ENCODE results near the gene DLGAP1.

Gene DLGAP1

GRCh38 chr18:3935305-3935704 is 519.8 kb downstream of the DLGAP1 start:
- DNase-seq (ENCODE audit: low read depth in 2 of 2), result no peak

DNA sequence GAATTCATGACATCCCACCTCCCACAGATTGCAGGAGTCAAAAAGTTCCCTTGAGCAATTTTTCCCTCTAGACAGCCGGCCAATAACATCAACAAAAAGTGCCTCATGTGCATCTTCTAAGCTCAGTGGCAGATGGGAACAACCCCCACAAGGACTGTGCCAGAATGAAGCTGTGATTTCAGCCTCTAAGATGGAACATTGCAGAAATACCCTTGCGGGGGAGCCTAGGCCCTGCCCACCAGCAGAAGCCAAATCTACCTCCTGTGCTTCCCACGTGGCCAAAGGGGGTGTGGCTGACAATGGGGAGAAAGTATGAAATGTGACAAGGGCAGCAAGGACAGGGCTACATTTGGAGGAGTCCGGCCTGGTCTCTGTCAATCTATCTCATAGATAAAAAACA is 522.8 kb downstream of the DLGAP1 start:
- no peak for DNase-seq (ENCODE audit: low read depth in 2 of 2)

DNA sequence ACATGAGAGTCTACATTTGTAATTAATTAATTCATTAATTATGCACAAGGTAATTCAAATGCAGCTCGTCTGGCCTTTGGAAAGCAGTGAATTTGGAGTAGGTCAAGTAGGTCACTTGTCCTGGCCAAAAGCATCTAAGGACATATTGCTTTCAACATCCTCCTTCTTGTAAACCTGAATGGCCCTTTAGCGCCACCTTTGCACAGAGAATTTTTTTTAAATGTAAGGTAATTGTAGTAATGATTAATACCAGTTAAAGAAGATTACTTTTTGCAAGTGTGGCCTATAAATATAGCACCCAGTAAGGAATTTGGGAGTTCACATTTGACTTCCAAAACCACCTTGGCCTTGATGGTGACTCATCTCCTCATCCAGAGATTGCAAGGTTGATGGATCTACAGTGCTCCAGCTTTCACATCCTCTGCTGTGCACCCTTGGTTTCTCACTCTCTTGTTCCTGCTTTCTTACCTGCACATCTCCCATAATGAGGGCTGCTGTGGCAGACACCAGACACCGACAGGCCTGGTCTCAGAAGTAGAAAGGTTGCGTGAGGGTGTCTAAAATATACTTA is 523.5 kb downstream of the DLGAP1 start:
- DNase-seq (ENCODE audit: low read depth in 2 of 2), result no peak

DNA sequence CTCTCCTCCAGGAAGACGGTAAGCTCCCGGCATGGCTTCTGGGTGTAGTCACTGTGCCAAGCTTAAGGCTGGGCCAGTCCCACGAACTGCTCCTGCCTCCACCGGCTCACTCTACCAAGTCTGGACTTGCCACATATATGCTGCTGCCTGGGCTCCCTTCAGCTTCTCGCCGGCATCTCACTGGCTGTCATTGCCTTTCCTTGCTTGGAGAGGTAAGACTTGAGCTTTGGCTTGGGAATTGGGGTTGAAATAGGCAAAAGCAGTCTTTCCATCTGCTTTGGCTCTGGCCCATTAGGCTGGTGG is 524.1 kb downstream of the DLGAP1 start:
- no peak for DNase-seq (ENCODE audit: low read depth in 2 of 2)

DNA sequence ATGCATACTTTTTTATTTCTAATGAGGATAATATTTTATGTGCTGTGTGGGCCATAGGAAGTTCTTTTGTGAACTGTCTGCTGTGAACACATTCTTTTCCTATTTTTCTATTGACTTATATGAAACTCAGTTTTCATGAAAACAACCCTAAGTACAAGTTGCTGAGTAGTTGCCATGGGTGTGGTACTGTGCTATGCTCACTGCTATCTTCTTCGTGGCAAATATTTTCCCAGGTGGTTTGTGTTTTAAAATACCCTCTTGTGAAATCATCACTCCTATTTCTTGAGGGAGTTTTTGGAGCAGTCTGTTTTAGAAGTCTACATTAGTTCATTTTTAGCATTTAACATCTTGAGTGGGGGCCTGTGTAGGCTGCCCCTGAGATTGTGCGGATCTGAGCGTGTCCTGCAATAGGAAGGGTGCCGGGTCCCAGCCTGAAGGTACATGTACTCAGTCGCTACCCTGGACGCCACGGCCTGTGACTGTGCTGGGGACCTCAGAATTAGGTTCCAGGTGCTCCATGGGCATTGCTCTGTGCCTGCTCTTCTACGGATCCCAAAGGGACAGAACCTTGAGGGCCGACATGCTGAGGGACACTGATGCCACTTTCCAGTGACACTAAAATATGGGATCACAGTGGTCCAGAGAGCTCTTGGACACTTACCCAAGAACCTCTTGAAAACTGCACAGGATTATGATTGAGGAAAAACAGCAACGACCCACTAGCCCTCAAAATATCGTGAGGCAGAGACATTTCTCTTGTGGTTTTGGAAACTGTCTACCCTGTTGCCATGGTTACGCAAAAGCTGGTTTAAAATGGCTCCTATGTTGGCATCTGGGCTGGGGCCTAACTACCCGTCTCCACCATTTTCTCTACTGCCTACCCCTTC is 524.7 kb downstream of the DLGAP1 start:
- DNase-seq (ENCODE audit: low read depth in 2 of 2), result no peak

- DNase-seq (ENCODE audit: low read depth in 2 of 2), result no peak
These were observed 530.7 kb downstream of the DLGAP1 start for GRCh38 chr18:3924455-3924854.

DNA sequence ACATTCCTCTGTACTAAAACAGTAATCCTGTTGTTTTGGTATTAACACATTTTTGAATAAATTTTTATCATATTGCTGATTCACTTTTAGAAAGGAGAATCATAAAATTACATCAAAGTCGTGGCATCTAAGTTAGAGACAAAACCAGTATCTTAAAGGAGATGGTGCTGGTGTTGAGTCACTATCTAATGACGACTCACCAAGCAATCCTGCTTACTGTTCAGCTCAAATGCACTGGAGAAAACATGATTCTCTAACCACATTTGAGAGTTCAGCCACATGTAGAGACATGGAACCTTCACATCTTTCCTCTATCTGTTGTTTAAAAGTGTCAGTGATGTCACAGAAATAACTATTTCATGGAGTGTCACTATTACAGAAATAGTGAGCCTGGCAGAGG is 531.4 kb downstream of the DLGAP1 start:
- DNase-seq (ENCODE audit: low read depth in 2 of 2), result no peak

DNA sequence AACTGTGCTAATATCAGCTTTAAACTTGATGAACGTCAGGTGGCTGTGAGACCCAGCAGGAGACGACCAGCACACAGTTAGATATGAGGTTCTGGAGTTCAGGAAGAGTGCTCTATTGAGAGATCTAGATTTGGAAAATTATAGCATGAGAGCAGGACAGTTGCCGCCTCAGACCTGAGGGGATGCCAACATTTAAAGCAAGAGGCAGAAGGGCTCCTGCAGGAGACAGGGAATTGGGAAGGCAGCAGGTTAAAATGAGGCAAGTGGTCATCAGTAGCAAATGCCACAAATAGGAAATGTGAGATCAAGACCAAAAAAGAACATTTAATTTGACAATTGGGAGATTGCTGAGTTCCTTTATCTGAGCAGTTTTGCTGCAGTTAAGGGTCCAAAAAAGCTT is 533.3 kb downstream of the DLGAP1 start:
- no peak for DNase-seq (ENCODE audit: low read depth in 2 of 2)

- no peak for DNase-seq (ENCODE audit: low read depth in 2 of 2)
These were observed 534.3 kb downstream of the DLGAP1 start for GRCh38 chr18:3920832-3921231.

DNA sequence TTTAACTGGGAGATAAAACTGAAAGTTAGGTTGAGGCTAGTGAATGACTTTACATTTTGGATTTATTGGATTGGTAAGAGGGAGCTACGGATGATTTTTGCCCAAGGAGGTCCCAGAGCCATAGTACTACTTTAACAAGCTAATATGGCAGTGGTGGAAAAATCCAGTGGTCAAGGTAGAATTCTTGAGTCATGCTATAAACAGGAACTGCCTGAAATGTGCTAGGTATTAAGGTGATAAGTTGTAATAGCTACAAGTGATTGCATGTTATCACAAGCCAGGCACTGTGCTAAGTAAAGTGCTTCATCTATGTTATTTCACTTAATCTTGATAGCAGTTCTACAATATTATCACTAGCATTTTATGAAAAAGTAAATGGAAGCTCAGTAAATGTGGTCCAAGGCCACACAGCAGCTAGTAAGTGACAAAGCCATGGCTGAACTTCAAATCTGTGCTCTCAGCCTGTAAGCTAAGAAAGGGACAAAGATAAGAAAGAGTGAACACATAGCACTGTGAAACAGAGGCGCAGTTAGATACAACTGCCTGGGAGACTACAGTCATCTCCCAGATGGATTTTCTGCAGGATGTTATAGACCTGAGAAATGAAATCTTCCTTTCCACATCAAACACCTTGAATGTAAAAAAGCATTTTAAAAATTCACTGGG is 535.6 kb downstream of the DLGAP1 start:
- no peak for DNase-seq (ENCODE audit: low read depth in 2 of 2)

DNA sequence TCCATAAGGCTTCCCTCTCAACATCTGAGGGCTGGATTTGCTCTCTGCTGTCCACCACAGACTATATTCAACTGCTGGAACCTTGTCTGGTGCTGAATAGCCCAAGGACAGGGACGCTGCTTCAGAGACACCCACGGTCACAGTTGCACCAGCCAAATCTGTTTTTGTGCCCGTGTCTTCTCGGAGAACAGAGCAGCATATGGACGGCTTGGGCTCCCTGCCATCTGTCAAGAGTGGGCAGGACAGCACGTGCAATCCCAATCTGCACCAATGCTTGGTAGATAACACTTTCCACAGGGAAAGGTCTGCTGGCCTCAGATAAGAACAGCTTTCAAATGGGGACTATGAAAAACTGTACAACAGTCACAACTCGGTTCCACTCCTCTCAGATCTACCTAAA is 539.0 kb downstream of the DLGAP1 start:
- no peak for DNase-seq (ENCODE audit: low read depth in 2 of 2)

GRCh38 chr18:3914833-3915610 is 540.1 kb downstream of the DLGAP1 start:
- no peak for DNase-seq (ENCODE audit: low read depth in 2 of 2)

- no peak for DNase-seq (ENCODE audit: low read depth in 2 of 2)
These were observed 541.0 kb downstream of the DLGAP1 start for GRCh38 chr18:3914109-3914508.

DNA sequence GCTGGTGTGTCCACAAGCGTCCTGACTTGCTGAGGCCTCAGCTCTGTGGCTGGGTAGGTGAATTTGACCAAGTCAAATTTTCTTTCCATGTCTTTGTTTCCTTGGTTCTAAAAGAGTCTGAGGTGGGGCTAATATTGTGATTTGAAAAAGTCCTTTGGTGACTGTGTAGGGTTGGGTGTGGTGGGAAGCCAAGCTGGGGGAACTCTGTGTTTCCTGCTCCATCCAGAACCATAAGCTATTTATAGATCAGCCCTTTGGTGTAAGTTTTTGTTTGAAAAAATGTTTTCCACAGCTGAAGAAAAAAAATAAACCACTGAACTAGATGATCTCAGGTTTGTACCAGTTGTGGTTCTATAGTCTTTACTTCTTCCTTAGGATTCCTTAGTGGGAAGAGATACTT is 542.4 kb downstream of the DLGAP1 start:
- DNase-seq (ENCODE audit: low read depth in 2 of 2), result no peak

DNA sequence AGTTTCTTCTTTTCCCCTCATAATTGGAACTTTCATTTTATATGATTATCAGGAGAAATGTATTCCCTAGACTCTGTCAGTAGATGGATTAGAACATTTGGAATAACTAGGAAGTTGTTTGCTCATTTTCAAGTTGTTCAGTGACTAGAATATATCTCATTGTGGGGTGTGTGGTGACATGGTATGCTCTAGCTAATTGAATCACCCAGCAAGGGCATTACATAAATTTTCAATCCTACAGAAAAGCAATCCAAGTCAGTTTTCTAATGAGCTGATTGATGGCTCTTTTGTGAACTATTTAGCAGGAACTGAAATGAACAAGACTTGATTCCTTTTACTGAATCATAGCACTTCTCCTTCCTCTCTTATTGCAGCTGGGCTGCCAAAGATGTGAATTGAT is 543.7 kb downstream of the DLGAP1 start:
- DNase-seq (ENCODE audit: low read depth in 2 of 2), result no peak

GRCh38 chr18:3910512-3910911 is 544.6 kb downstream of the DLGAP1 start:
- no peak for DNase-seq (ENCODE audit: low read depth in 2 of 2)

DNA sequence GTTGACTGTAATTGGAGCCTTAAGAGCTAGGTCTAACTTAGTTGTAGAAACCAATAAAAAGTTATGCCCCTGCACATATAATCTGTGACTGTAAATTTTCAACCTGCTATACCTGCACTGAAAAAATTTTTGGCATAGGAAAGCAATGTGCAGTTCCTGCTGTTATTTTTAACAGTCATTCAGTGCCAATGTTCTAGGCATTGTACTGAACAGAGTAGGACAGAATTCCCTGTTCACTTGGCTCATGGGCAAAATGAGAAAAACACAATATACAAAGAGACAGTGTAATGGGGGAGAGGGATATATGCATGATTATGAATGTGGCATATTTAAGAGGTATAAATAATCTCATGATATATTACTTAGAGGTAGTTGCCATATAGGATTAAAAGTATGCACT is 547.2 kb downstream of the DLGAP1 start:
- no peak for DNase-seq (ENCODE audit: low read depth in 2 of 2)

- no peak for DNase-seq (ENCODE audit: low read depth in 2 of 2)
These were observed 548.9 kb downstream of the DLGAP1 start for GRCh38 chr18:3906116-3906750.

- no peak for DNase-seq (ENCODE audit: low read depth in 2 of 2)
These were observed 551.8 kb downstream of the DLGAP1 start for GRCh38 chr18:3903337-3903736.

DNA sequence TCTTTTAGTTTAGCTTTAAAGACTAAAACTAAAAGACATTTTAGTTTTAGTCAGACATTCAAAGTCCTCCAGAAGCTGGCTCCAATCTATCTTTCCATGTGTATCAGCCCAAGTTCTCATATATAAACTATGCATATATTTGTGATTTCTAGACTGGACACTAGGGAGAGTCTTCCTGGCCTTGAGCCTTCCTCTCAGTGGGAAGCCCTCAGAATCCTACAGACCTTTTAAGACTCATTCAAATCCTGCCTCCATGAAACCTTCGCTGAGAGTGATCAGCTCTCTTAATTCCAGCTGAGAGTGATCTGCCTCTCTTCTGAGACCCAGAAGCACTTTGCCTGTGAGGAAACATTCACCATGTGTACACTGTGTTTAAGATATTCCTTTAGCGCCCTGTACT is 552.4 kb downstream of the DLGAP1 start:
- DNase-seq (ENCODE audit: low read depth in 2 of 2), result no peak

DNA sequence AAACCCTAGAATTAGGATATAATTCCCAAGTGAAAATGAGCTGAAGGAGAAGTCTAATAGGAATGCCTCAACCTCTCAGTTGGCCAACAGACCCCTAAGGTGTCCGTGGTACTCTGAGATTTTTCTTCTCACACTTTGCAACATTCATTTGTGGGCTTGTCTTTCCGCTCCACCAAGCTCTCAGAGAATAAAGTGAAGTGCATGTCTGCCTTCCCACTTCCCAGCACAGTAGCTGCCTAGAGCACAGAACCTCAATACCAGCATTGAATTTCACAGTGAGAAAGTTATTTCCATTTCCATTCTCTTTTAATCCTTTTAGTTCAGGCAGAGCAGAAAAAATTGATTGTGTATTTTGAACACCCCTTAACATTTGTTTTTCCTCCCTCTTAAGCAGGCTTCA is 553.3 kb downstream of the DLGAP1 start:
- DNase-seq (ENCODE audit: low read depth in 2 of 2), result no peak

DNA sequence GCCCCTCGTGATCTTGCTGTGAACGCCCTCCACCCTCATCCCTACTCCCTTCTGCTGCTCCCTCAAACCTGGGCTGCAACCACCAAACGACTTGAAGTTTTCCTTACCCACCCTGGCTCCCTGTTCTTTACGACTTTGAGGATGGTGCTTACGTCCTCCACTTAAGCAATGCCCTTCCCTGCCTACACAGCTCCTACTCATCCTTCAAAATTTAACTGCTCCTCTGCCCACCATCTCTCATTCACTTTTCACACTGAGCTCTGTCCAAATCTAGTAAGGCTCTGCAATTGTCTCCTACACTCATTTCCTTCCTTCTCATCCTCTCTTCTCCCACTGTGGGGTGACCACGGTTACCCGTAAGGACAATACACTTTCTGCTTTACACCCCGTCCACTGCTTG is 554.1 kb downstream of the DLGAP1 start:
- DNase-seq (ENCODE audit: low read depth in 2 of 2), result no peak

Measured in stimulated activated CD4-positive, alpha-beta T cell treated with anti-CD3 and anti-CD28 coated beads, Interleukin-15, amount 100 ng/mL, for 48 hours (primary cell).